CD4-positive, alpha-beta T cell treated with Interleukin-6 at 100 ng/mL for 8 hours (primary cell): ENCODE data around the gene PLAAT3.
A peak's percentile ranks its signal among the peaks of the same experiment; 100 is the strongest.
"Not testable (repeated sequence)": the region's sequence is repeated elsewhere in the genome, so short reads cannot be mapped to it uniquely, and the experiment has no call there.

ENCODE experiments used
- DNase-seq: peaks from one replicate; pipeline ENCODE4 v3.0.0-alpha.2; 2020; ENCODE audit warnings: mixed read lengths, low spot score

PLAAT3 gene

DNA sequence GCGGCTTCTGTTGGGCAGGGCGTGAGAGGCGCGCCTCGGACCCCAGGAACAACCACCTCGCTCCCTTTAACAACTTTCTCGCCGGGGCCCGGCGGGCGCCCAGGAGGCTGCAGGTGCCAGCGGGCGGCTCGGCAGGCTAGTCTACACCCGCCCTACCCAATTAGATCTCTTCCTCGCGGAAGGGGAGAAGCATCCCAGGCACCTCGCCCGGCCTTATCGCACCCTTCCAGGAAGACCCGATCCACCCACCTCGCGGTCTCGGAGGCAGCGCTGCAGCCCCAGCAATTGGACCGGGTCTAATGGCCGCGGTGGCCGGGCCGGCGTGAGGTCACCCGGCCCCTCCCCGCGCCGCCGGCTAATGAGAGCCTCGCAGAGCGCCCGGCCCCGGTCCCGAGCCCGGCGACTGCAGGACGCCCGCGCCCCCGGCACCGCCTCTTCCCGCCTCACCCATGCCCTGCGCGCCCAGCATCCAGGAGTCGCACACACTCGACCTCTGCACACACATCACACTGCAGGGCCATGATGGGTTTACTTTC lies at the start of gene PLAAT3:
Gene PLAAT3 (minus strand): TSS at position 298 of the 536 bp plus-strand sequence. CDS start 419 bp downstream, outside the sequence.
- peak; percentile 11 for DNase-seq

DNA sequence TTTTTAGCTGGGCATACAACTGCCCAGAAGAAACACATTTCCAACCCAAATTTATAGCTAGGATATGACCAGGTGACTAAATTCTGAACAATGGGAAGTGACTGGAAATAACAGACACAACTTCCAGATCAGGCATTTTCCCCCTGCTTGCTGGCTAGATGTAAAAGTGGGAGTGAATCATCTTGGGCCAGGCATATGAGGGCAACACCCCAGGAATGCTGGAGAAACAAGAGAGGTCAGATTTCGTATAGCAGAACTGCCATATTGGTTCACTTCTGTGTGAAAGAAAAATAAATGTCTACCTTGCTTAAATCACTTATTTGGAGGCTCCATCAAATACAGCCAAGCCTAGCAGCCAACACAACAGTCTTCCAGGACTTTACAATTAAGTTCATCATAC lies 49.6 kb upstream of the PLAAT3 start:
- no peak for DNase-seq

- DNase-seq, result no peak
Measured at GRCh38 chr11:63660972-63661371, 46.7 kb upstream of the PLAAT3 start.

GRCh38 chr11:63652671-63653070 lies 38.4 kb upstream of the PLAAT3 start:
- DNase-seq, result no peak

DNA sequence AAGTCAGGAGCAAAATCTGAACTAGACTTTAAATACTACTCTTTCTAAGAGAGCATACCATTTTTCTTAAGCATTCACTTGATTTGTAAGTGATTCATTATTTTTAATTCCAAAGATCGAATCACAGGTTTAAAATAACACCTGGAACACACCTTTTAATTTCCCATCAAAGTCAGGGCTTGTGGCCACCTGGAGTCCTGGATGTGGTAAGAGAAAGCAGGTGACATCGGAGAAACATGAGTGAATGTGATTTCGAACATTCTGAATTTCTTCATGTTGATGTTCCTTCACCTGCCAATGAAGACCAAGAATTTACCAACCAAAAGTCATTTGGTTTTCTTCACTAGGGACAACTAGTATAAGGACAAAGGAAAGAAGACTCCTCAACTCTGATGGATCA lies 29.0 kb upstream of the PLAAT3 start:
- no peak for DNase-seq

GRCh38 chr11:63641727-63642126 lies 27.5 kb upstream of the PLAAT3 start:
- no peak for DNase-seq

GRCh38 chr11:63639199-63639832 lies 25.1 kb upstream of the PLAAT3 start:
- DNase-seq, result no peak

GRCh38 chr11:63638436-63638835 lies 24.2 kb upstream of the PLAAT3 start:
- DNase-seq, result not testable (repeated sequence)

GRCh38 chr11:63635762-63636465 lies 21.7 kb upstream of the PLAAT3 start:
- peak; percentile 59 for DNase-seq

GRCh38 chr11:63629426-63629825 lies 15.2 kb upstream of the PLAAT3 start:
- DNase-seq, result no peak

DNA sequence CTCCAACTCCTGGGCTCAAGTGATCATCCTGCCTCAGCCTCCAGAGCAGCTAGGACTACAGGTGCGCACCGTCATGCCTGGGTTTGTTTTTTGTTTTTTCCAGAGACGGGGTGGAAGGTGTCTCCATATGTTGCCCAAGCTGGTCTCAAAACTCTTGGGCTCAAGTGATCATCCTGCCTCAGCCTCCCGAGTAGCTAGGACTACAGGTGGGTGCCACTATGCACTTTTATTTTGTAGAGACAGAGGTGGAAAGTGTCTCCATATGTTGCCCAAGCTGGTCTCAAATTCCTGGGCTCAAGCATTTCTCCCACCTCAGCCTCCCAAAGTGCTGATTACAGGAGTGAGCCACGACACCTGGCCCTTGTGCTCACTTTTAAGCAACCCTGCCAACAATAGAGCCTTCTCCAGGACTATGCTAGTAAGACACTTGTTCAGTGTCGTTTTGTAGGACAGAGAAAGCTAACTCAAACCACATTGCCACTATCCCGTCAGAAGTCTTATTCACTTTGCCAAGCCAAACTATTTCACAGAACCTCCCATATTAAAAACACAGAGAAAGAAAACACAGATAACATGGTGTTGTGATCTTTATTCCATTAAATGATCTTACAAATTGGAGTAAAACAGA lies 9.4 kb upstream of the PLAAT3 start:
- DNase-seq, result no peak

DNA sequence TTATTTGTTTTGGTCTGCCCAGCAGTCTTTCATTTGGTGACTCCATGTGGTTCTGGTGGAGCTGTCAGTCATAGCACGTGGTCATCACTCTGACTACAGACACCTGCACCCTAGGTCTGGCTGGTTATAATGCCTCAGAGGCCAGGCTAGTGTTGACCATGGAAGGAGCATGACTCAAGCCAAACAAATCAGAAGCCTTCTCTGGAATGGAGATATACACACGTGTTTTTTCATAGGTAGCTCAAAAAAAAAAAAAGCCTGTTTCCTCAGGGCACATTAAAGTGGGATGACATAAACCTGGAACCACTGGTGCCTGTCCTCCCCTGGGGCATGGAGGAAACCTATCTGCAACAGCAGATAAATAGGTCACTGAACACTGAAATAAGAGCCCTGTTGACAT lies 8.1 kb upstream of the PLAAT3 start:
- DNase-seq, result no peak

GRCh38 chr11:63621071-63621470 lies 6.8 kb upstream of the PLAAT3 start:
- DNase-seq, result no peak

GRCh38 chr11:63619967-63620366 lies 5.7 kb upstream of the PLAAT3 start:
- no peak for DNase-seq

GRCh38 chr11:63617686-63618085 lies 3.5 kb upstream of the PLAAT3 start:
- DNase-seq, result not testable (repeated sequence)

DNA sequence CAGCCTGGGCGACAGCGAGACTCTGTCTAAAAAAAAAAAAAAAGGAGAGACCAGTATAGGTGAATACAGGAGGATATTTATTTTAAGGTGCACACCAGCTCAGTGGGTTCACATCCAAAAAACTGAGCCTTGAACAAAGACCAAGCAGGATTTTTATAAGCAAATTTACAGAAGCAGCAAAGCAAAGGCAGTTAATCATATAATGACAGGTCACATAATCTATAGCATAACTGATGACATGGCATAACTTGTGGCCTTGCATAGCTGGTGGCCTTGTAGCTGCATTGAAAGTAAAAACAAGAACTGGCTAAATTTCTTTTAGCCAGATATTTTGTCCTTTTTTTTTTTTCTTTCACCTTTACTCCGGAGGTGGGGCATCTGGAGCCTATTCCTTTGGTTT lies 2.7 kb upstream of the PLAAT3 start:
- DNase-seq, result no peak

GRCh38 chr11:63613517-63614135 lies 607 bp downstream of the PLAAT3 start:
- DNase-seq, result peak; percentile 37

GRCh38 chr11:63612181-63612580 lies 2.1 kb downstream of the PLAAT3 start:
- DNase-seq, result no peak

DNA sequence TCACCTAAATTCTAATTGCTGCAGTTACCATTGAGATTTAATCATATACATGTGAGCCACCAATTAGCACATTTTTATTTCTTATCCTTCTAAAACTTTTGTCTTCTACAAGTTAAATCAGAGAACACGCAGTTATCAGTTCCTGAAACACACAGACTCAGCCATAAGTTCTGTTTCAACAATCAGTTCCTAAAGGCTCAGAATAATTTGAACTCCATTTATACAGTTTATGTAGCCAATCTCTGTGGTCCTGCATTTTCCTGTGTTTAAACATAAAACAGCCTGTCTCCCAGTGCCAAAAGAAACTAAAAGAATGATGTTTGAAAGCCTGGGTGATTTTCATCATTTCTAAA lies 2.9 kb downstream of the PLAAT3 start:
- DNase-seq, result no peak

DNA sequence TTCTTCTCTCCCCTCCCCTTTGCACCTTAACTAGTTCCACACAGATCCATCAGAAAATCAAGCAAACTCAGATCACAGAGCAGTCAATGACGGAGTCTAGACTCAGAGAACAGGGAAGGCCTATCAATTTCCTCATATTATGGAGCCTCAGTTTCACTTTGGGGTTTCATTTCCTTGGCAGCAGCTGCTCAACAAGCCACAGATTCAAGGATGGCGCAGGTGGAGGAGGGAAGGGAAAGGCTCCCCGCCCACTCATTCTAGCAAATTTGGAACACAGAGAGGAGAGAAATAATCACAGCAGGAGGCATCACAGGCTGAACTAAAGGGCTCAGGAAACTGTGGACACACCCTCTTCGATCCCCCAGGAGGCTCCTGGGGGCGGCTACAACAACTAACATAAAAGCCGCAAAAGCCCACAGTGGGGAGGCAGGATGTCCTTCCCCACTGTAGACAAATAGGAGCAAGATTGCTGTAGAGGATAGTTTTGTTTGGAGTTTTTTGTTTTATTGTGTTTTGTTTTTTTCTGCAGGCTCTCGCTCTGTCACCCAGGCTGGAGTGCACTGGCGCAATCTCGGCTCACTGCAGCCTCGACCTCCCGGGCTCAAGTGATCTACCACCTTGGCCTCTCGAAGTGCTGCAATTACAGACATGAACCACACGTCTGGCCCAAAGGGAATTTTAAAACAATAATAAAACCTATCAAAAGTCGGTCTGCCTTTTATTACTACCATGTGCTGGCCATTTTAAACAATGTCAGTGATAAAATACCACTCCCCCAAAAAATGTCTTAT lies 3.4 kb downstream of the PLAAT3 start:
- DNase-seq, result no peak

GRCh38 chr11:63609971-63610580 lies 4.2 kb downstream of the PLAAT3 start:
- no peak for DNase-seq
